ENCODE results near the gene MYCN.
"Not testable (repeated sequence)": the region's sequence is repeated elsewhere in the genome, so short reads cannot be mapped to it uniquely, and the experiment has no call there.

The MYCN gene

DNA sequence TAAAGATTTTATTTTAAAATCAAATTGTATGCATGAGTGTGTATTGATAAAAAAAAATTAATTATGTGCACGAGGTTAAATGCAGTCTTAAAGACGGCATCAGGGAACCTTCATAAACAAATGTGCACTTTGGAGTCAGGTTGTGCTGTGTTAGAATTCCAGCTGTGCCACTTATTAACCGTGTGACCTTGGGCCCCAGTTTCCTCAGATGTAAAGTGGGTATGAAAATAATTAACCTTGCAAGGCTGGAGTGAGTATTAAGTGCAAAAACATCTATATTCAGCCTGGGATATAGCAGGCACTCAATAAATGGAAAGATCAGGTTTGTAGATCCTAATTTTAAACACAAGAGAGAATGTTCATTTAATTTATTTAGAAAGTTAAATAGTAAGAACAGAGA, 14.5 kb upstream of the MYCN start:
- FAIRE-seq (no peak), DNase-seq (ENCODE audit: insufficient read length) (no peak)
- TF ChIP-seq TAF1 (IDR thresholded peaks at IDR 0.05; ENCODE audit: borderline replicate concordance, low read depth, low read length) (no peak), POLR2A (IDR thresholded peaks at IDR 0.05; ENCODE audit: low read depth, low read length) (no peak), POLR2AphosphoS5 (IDR thresholded peaks at IDR 0.05; ENCODE audit: low read depth, low read length) (no peak)

DNA sequence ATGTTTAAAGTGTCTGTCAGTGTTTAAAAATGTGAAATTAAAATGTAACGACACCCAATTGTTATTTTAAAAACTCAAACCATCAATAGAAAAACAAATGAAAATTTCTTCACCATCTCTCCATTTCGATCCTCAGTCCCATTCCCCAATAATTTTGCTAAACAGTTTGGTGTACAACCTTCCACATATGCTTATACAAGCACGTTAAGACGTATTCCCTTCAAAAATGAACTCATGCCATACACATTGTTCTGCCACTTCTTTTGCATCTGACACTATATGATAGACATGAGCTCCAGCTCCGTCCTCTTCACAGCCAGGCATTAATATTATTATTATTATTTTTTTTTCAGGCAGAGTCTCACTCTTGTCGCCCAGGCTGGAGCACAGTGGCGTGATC, 14.1 kb upstream of the MYCN start:
- FAIRE-seq (no peak), DNase-seq (ENCODE audit: insufficient read length) (no peak)
- TF ChIP-seq POLR2AphosphoS5 (IDR thresholded peaks at IDR 0.05; ENCODE audit: low read depth, low read length) (no peak), POLR2A (IDR thresholded peaks at IDR 0.05; ENCODE audit: low read depth, low read length) (no peak)

DNA sequence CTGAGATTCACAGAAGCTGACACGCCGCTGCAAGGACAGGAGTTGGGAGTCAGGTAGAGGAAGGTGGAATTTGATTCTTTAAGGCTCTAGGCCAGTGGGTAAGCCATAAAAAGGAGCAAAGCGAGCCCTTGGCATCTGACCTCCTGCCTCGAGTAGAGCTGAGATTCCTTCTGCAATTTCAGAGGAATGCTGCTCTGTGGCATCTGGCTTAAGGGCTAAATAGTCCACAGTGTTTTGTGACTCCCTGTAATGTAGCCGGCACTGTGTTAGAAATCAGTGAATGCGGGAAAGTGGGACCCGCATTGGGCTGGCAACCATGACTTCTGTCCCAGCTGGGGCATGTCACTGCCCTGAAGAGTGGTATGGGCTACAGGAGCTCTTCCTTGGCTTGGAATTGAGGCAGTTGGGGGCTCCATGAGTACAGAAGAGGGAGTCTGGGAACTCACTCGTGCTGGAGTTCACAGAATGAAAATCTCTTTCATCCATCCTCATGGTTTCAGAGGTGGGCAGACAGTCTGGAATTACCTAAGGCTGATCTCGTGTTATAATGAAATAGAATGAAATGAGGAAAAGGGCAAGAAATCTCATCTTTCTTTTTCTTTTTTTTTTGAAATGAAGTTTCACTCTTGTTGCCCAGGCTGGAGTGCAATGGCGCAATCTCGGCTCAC, 12.7 kb upstream of the MYCN start:
- no peak for TF ChIP-seq POLR2AphosphoS5 (IDR thresholded peaks at IDR 0.05; ENCODE audit: low read depth, low read length)
- TF ChIP-seq TAF1 (IDR thresholded peaks at IDR 0.05; ENCODE audit: borderline replicate concordance, low read depth, low read length) = no peak
- no peak for TF ChIP-seq POLR2A (IDR thresholded peaks at IDR 0.05; ENCODE audit: low read depth, low read length)
- DNase-seq (ENCODE audit: insufficient read length) (no peak), FAIRE-seq (no peak)

DNA sequence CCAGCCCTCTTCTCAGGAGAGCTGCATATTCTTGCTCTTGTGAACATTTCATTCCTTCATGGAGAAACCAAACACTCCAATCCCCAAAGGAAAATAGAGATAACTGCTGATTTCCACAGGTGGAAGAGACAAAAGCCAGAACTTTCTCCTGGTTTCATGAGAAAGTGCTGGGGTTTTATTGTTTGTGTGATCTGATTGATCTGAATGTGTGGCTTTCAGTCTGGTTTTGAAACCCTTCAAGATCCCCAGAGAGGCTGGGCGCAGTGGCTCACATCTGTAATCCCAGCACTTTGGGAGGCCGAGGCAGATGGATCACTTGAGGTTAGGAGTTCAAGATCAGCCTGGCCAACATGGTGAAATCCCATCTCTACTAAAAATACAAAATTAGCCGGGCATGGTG, 11.3 kb upstream of the MYCN start:
- DNase-seq (ENCODE audit: insufficient read length); FAIRE-seq: not testable (repeated sequence)

DNA sequence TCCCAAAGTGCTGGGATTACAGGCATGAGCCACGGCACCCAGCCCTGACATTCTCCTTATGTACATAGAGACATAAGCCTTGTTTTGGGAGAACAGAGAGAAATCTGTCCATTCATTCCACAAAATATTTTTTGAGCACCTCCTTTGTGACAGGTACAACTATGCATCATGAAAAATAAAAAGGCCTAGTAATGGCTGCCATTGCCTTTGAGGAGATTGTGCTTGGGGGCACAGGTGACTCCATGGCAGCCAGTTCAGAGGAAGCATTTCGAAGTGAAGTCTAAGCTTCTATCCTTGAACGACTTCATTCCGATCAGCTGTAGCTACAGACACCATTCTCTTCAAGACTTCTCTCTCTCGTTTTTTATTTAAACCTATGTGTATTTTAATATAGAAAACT, 10.5 kb upstream of the MYCN start:
- DNase-seq (ENCODE audit: insufficient read length) (no peak), FAIRE-seq (no peak)
- TF ChIP-seq TAF1 (IDR thresholded peaks at IDR 0.05; ENCODE audit: borderline replicate concordance, low read depth, low read length) (no peak), POLR2A (IDR thresholded peaks at IDR 0.05; ENCODE audit: low read depth, low read length) (no peak), POLR2AphosphoS5 (IDR thresholded peaks at IDR 0.05; ENCODE audit: low read depth, low read length) (no peak)

DNA sequence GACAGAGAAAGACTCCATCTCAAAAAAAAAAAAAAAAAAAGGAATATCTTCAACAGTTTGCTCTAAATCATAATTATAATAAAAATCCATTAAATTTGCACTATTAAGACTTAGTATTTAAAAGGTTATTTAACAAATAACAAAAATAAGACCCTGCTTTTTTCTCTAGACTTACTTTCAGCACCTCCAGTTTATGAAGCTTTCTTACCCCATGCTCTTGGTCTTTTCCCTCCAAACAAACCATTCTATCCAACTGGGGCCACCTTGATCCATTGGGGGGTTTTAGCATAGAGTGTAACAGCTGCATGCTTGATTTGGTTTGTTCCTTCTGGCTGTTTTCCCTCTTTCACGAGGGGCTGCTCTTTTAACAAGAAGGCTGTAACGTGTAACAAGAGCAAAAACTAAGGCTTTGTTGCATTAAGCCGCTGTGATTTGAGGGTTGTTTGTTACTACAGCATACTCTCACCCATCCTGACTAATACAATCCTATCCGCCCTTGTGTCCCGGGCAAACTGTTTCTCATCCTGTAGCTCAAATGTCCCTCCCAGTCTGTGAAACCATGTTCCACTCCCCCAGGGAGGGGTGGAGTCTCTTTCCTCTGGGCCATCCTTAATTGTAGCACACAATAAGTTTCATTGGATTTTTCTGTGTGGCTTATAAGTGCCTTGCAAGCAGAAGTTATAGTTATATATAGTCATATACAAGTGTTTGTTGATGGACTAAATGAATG, 9.6 kb upstream of the MYCN start:
- DNase-seq (ENCODE audit: insufficient read length) (no peak), FAIRE-seq (no peak)
- TF ChIP-seq POLR2A (IDR thresholded peaks at IDR 0.05; ENCODE audit: low read depth, low read length) = no peak
- no peak for TF ChIP-seq TAF1 (IDR thresholded peaks at IDR 0.05; ENCODE audit: borderline replicate concordance, low read depth, low read length)
- no peak for TF ChIP-seq POLR2AphosphoS5 (IDR thresholded peaks at IDR 0.05; ENCODE audit: low read depth, low read length)

DNA sequence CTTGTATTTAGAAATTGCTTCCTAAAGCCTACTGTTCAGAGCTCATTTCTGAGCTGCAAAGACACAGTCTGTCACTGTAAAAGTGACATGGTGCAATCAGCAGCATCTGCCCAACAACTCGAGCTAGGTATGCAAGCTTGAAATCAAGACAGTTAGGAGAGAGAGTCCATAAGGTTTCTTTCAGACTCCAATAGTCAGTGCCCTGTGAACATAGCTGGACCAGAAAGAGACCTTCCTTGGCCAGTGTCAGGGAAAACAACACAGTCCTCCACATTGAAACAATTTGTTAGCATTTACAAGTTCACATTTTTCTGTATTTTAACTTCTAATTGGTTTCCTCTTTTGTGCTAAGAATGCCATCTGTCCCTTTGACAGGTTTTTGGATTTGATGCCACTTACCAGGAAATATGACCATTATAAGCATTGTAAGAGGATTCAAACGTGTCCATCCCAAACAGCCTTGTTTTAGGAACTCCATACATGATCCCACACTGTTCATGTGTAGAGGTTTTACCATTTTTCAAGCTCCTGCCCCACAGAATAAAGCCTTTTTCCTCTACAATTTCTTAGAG, 8.9 kb upstream of the MYCN start:
- TF ChIP-seq TAF1 (IDR thresholded peaks at IDR 0.05; ENCODE audit: borderline replicate concordance, low read depth, low read length) (no peak), POLR2AphosphoS5 (IDR thresholded peaks at IDR 0.05; ENCODE audit: low read depth, low read length) (no peak)
- DNase-seq (ENCODE audit: insufficient read length) = no peak
- FAIRE-seq = no peak

DNA sequence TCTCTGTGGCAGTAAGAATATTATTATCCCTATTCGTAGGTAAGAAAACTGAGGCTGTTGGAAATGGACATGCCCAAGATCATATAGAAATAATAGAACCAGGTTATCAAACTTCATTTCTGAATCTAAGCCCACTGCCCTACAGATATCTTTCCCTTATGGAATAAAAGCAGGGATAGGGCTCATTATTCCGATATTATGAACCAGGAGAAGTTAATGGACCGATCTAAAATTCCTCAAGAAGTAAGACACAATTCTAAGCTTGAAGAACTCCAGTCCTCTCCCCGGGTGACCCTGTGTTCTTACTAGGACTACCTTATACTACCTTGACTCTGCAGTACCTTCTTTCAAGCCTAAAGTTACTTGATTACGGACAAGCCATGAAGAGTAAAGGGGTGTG, 8.4 kb upstream of the MYCN start:
- TF ChIP-seq POLR2AphosphoS5 (IDR thresholded peaks at IDR 0.05; ENCODE audit: low read depth, low read length) = no peak
- no peak for TF ChIP-seq POLR2A (IDR thresholded peaks at IDR 0.05; ENCODE audit: low read depth, low read length)
- TF ChIP-seq TAF1 (IDR thresholded peaks at IDR 0.05; ENCODE audit: borderline replicate concordance, low read depth, low read length) = no peak
- FAIRE-seq (no peak), DNase-seq (ENCODE audit: insufficient read length) (no peak)

DNA sequence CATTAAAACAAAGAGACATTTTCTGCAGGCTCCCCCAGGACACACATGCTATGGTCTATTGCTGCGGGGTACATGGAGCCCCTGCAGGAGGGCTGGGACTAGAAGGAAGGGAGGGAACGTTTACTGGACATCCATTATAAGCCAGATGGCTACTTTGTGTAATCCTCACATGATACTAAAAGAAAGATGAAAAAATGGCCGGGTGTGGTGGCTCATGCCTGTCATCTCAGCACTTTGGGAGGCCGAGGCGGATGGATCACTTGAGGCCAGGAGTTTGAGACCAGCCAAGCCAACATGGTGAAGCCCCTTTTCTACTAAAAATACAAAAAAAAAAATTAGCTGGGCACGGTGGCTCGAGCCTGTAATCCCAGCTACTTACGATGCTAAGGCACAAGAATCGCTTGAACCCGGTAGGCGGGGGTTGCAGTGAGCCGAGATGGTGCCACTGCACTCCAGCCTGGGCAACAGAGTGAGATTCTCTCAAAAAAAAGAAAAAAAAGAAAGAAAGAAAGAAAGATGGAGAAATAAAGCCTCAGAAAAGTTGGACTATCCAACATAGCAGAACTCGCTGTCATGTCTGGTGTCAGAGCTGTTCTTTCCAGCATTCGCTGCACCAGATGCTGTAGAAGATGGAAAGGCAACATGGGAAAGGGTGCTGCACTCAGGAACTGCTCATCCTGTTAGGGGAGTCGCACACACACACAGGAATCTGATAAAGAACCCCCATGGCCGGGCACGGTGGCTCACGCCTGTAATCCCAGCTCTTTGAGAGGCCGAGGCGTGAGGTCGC, 7.8 kb upstream of the MYCN start:
- TF ChIP-seq TAF1 (IDR thresholded peaks at IDR 0.05; ENCODE audit: borderline replicate concordance, low read depth, low read length) = no peak
- TF ChIP-seq POLR2AphosphoS5 (IDR thresholded peaks at IDR 0.05; ENCODE audit: low read depth, low read length) = no peak
- TF ChIP-seq POLR2A (IDR thresholded peaks at IDR 0.05; ENCODE audit: low read depth, low read length) = no peak
- DNase-seq (ENCODE audit: insufficient read length) = no peak
- no peak for FAIRE-seq

DNA sequence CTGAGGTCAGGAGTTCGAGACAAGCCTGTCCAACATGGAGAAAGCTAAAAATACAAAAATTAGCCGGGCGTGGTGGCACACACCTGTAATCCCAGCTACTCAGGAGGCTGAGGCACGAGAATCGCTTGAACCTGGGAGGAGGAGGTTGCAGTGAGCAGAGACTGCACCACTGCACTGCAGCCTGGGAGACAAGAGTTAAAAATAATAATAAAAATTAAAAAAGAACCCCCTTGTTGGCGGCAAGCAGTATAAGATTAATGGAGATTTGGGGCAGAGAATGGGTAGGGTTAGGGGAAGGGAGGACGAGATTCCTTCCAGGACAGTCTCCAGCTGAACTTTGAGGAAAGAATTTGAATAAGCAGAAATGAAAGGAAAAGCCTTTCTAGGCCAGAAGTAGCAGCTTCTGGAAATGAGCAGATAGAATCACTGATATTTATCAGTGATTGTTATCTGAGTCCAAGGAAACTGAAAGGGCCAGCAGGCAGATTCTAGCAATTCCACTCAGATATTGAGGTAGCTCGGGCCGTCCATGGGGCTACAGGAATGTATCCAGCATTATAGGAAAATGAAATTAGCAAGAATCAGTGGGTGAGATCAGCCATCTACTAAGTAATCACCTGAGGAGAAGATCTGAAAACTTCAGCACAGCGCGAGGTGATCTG, 7.0 kb upstream of the MYCN start:
- no peak for FAIRE-seq
- TF ChIP-seq POLR2AphosphoS5 (IDR thresholded peaks at IDR 0.05; ENCODE audit: low read depth, low read length) = no peak
- TF ChIP-seq TAF1 (IDR thresholded peaks at IDR 0.05; ENCODE audit: borderline replicate concordance, low read depth, low read length) = no peak
- TF ChIP-seq POLR2A (IDR thresholded peaks at IDR 0.05; ENCODE audit: low read depth, low read length) = no peak
- no peak for DNase-seq (ENCODE audit: insufficient read length)

DNA sequence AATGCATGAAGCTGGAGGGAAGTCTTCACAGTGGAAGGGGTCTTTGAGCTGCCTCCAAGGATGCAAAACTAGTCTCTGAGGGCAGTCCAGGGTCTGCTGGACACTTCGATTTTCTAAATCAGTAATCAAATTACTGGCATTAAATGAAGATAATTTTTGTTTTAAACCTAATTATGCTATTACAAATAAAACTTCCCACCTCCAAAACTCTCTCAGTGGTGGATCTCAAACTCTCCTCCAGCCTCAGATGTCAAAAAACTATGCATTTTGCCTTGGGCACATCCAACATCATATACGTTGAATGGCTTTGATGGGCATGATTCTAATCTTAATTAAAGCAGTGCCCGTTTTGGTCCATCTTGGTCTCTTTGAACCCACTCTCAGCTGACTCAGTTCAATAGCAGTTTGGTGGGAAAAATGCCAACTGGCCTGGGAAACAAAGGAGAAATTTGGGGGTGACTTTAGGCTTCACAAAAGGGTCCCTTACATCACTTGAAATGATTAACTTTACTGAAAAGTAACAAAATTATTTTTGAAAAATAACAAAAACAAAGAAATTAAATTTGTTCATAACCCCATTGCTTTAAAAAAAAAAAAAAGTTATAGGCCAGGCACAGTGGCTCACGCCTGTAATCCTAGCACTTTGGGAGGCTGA, 5.9 kb upstream of the MYCN start:
- DNase-seq (ENCODE audit: insufficient read length) = no peak
- FAIRE-seq = no peak
- TF ChIP-seq POLR2AphosphoS5 (IDR thresholded peaks at IDR 0.05; ENCODE audit: low read depth, low read length) = no peak
- TF ChIP-seq TAF1 (IDR thresholded peaks at IDR 0.05; ENCODE audit: borderline replicate concordance, low read depth, low read length) = no peak
- no peak for TF ChIP-seq POLR2A (IDR thresholded peaks at IDR 0.05; ENCODE audit: low read depth, low read length)

All from GM12892 (cell line).